Neutrophil (primary cell): Measurements from ENCODE around the gene SORBS2.

ENCODE experiments used
- H3K27ac ChIP-seq: fragments of 200-600 bp; sonication (generic); 2 replicates; pipeline ENCODE4 v1.5.1; 2016; ENCODE audit warnings: mild to moderate bottlenecking, moderate library complexity
- H3K27me3 ChIP-seq: fragments of 200-600 bp; sonication (generic); 2 replicates; pipeline ENCODE4 v1.6.0; 2016; ENCODE audit warnings: mild to moderate bottlenecking
- H3K36me3 ChIP-seq: fragments of 200-600 bp; sonication (generic); 2 replicates; pipeline ENCODE4 v1.5.1; 2017
- H3K4me1 ChIP-seq, 2 experiments: fragments of 200-600 bp in 1 of 2; sonication (generic) in 1 of 2; 1 replicate in 1 of 2; 2 replicates in 1 of 2; pipeline versions ENCODE4 v1.5.1 to v1.6.1; 2013 to 2016; ENCODE audit warnings: low read depth in 1 of 2, low read length in 1 of 2, mild to moderate bottlenecking in 1 of 2, moderate library complexity in 1 of 2; ENCODE audit not compliant: control insufficient read depth in 1 of 2, insufficient read depth in 1 of 2
- H3K4me3 ChIP-seq, 2 experiments: fragments of 200-600 bp in 1 of 2; sonication (generic) in 1 of 2; 1 replicate in 1 of 2; 2 replicates in 1 of 2; pipeline ENCODE4 v1.5.1; 2013 to 2016; ENCODE audit warnings: low read depth in 1 of 2, low read length in 1 of 2, mild to moderate bottlenecking in 1 of 2, moderate library complexity in 1 of 2
- H3K9me3 ChIP-seq: fragments of 200-600 bp; sonication (generic); 2 replicates; pipeline ENCODE4 v1.5.1; 2016
- TF ChIP-seq, protein P1 (sequence below): fragments of 200-600 bp; sonication (generic); IDR thresholded peaks from 2 replicates; pipeline ENCODE4 v1.5.1; 2016; ENCODE audit warnings: antibody characterized with exemption

The SORBS2 gene

DNA sequence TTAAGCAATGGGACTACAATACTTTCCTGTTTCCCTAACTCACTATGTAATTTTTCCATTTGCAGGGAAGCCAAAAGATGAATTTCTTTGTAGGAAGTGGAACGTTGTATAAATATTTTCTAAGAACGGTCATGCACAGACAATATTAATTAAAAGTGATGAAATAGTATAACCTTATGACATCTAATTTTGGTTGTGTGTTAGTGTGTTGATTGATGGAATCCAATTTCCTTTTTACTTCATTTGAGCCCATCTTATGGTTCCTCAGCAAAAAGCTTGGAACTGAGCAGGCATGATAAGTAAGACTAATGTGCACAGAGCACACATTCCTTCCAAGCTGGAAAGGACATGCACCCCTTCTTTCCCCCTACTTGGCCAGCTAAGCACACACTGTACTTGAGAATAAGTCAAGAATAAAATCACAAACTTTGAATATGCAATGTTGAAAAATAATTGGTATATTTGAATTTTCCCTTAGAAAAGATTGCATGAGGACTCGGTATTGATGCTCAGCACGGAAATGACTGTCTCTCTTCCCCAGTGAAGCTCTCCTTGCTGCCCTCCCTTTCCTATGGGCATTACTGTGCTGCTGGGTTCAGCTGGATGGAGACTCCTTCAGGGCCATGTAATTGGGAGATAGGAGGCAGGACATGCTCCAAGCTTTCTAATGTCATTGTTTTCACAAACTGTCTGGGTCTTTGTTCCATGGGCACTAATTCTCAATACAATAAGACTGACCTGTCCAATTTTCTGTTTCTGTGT is 257.4 kb downstream of the SORBS2 start:
- H3K27me3 ChIP-seq = peaks cover 14% of the 10 kb centered on the region
- H3K4me1 ChIP-seq = no peaks in the 10 kb centered on the region
- no peak overlapping the region for H3K4me3 ChIP-seq
- no peak overlapping the region for H3K27ac ChIP-seq
- no peaks in the 10 kb centered on the region for H3K9me3 ChIP-seq
- no peaks in the 10 kb centered on the region for H3K36me3 ChIP-seq
- TF ChIP-seq, protein P1, sequence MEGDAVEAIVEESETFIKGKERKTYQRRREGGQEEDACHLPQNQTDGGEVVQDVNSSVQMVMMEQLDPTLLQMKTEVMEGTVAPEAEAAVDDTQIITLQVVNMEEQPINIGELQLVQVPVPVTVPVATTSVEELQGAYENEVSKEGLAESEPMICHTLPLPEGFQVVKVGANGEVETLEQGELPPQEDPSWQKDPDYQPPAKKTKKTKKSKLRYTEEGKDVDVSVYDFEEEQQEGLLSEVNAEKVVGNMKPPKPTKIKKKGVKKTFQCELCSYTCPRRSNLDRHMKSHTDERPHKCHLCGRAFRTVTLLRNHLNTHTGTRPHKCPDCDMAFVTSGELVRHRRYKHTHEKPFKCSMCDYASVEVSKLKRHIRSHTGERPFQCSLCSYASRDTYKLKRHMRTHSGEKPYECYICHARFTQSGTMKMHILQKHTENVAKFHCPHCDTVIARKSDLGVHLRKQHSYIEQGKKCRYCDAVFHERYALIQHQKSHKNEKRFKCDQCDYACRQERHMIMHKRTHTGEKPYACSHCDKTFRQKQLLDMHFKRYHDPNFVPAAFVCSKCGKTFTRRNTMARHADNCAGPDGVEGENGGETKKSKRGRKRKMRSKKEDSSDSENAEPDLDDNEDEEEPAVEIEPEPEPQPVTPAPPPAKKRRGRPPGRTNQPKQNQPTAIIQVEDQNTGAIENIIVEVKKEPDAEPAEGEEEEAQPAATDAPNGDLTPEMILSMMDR = no peak

DNA sequence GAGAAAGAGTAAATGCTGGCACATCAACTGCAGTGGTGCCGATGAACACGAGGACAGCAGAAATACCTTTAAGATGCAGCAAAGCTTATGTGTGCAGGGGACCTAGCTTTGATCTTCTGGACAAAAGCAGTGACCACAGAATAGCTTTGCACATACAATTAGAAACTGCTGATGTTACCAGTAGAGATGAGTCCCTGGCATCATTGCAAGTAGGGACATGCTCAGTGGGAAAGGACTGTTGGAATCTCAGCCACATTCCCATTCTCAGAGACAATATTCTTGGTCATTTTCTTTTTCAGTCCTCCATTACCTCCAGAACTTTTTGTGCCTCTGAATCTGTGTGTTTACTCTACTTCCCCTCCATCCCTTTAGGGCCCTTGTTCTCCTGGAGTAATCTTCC is 259.7 kb downstream of the SORBS2 start:
- no peaks in the 10 kb centered on the region for H3K36me3 ChIP-seq

DNA sequence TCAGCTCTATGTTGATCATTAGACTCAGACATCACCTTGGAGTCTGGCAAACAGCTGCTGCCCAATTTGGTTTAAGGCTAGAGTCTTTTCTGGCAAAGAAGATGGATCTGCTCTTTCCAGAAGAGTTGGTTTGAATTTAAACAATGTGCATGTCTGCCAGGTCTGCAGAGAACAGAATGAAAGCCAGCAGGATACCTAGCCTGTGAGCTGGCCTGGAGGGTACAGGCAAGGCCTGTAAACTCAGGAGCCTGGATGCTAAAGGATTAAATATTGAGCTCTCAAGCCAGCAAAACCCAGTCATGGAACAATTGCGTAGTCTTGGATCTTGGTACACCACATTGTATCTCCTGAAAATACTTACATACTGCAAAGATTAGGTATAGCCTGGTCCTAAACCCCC is 261.1 kb downstream of the SORBS2 start:
- H3K9me3 ChIP-seq = no peaks in the 10 kb centered on the region
- peaks cover 33% of the 10 kb centered on the region for H3K27me3 ChIP-seq
- no peaks in the 10 kb centered on the region for H3K4me1 ChIP-seq
- no peaks in the 10 kb centered on the region for H3K36me3 ChIP-seq
- H3K4me3 ChIP-seq = no peak overlapping the region
- TF ChIP-seq, protein P1 = no peak
- no peak overlapping the region for H3K27ac ChIP-seq

More for the DNA sequence above, 259.7 kb downstream of the SORBS2 start:
- Histone ChIP-seq H3K9me3 (no peaks in the 10 kb centered on the region), H3K4me3 (no peak overlapping the region), H3K27ac (no peak overlapping the region), H3K27me3 (peaks cover 21% of the 10 kb centered on the region), H3K4me1 (no peaks in the 10 kb centered on the region)
- TF ChIP-seq, protein P1 = no peak

DNA sequence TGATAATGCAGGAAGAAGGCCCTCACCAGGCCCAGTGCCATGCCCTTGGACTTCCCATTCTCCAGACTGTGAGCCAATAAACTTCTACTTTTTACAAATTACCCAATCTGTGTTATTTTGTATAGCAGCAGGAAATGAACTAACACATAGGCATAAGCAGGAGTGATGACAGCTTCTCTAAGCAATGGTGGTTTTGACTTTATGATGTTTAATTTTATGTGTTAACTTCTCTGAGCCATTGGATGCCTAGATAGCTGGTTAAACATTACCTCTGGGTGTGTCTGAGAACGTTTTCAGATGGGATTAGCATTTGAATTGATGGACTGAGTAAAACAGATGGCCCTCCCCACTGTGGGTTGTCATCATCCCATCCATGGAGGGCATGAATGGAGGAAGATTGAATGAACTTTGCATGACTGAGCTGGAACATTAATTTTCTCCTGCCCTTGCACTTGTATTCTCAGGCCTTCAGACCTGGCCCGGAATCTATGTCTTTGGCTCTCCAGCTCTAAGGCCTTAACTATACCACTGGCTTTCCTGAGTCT is 262.8 kb downstream of the SORBS2 start:
- no peak overlapping the region for H3K27ac ChIP-seq
- no peak overlapping the region for H3K4me3 ChIP-seq
- no peaks in the 10 kb centered on the region for H3K4me1 ChIP-seq
- H3K27me3 ChIP-seq = peaks cover 31% of the 10 kb centered on the region
- no peaks in the 10 kb centered on the region for H3K36me3 ChIP-seq
- TF ChIP-seq, protein P1 = no peak
- H3K9me3 ChIP-seq = no peaks in the 10 kb centered on the region

DNA sequence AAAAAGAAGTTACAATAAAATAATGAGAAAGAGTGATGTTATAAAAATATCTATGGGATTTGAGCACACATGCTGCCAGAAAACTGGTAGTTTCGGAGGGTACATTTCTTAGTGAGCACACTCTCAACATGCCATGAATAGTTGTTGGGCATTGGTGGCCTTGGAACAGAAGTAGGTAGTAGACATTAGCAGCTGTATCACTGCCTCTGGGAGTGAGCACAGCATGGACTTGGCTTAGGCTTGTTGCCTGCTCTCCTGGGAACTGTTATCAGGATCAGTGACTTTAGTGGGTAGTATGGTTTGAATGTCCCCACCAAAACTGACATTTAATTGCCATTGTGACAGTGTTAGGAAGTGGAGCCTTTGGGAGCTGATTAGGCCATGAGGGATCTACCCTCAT is 263.4 kb downstream of the SORBS2 start:
- Histone ChIP-seq H3K27me3 (peaks cover 28% of the 10 kb centered on the region), H3K36me3 (no peaks in the 10 kb centered on the region), H3K4me3 (no peak overlapping the region), H3K27ac (no peak overlapping the region), H3K9me3 (no peaks in the 10 kb centered on the region), H3K4me1 (no peaks in the 10 kb centered on the region)
- TF ChIP-seq, protein P1 = no peak
